Smooth muscle cell of the umbilical artery (primary cell): Measurements from ENCODE around the gene IQSEC3. TPM values are rescaled to one million over a fixed set of nuclear protein-coding genes. Genes with fewer than 3 reads are reported as not detected.

Source experiments
- total RNA-seq: library from RNA; depleted of rRNA; stranded (reverse); fragments of >200 nt; gene quantifications from 2 replicates; pipeline ENCODE4 v1.2.3, GENCODE V29; 2014

Gene IQSEC3
- total RNA-seq, result 0.05 and 0.59 TPM in 2 replicates

GRCh38 chr12:66428-66781 is at the start of gene IQSEC3:
IQSEC3 (plus strand) TSS chr12:66767; CDS start chr12:66883, 116 bp downstream.

GRCh38 chr12:214003-214741 is 147.6 kb downstream of the IQSEC3 start, which contains the start of gene SLC6A12:
SLC6A12 (minus strand) TSS chr12:214157; CDS start chr12:209986, 4,171 bp downstream.

Other genes starting within 250 kb of the IQSEC3 start
- gene SLC6A12, start 147.4 kb downstream of the IQSEC3 start, total RNA-seq, result under 0.01 TPM in 1 of 2 replicates, not detected in the other
- gene SLC6A13, start 196.1 kb downstream of the IQSEC3 start, total RNA-seq, result 0.42 TPM in 1 of 2 replicates, not detected in the other